Measurements from ENCODE around the gene TBL1Y. TPM values are rescaled to one million over a fixed set of nuclear protein-coding genes. Genes with fewer than 3 reads are reported as not detected.

TBL1Y gene
- total RNA-seq, 4 donors from 2014 or later: 0.81 to 1.3 TPM; not detected in 2

- WGBS, 2 donors: 66% methylated on average over 5 of the region's 5 CpGs; no CpG with 5 or more reads in 1 of the 2 donors
- no peak for DNase-seq (ENCODE audit: low spot score in 2 of 2)
- no peak overlapping the region for H3K4me3 ChIP-seq (ENCODE audit: low read depth, poor library complexity, severe bottlenecking)
- TF ChIP-seq CTCF (IDR thresholded peaks at IDR 0.05) (no peak), POLR2A (IDR thresholded peaks at IDR 0.05) (no peak)
- intact Hi-C loops (cut with DNase I; ENCODE audit: low total_unique reads): no loop called here
Measured at GRCh38 chrY:7115871-7116270, 205.4 kb downstream of the TBL1Y start.

- TF ChIP-seq POLR2A (IDR thresholded peaks at IDR 0.05): no peak
- no peak for TF ChIP-seq CTCF (IDR thresholded peaks at IDR 0.05)
- intact Hi-C loops (cut with DNase I; ENCODE audit: low total_unique reads): no loop called here
- WGBS, 2 donors: 61% methylated on average over 4 of the region's 4 CpGs; no CpG with 5 or more reads in 1 of the 2 donors
- no peak for DNase-seq (ENCODE audit: low spot score in 2 of 2)
- no peak overlapping the region for H3K4me3 ChIP-seq (ENCODE audit: low read depth, poor library complexity, severe bottlenecking)
Measured at GRCh38 chrY:7122202-7122601, 211.7 kb downstream of the TBL1Y start.

GRCh38 chrY:7125136-7126056, 214.9 kb downstream of the TBL1Y start:
- intact Hi-C loops (cut with DNase I; ENCODE audit: low total_unique reads): no loop called here
- no peak overlapping the region for H3K4me3 ChIP-seq (ENCODE audit: low read depth, poor library complexity, severe bottlenecking)
- WGBS, 2 donors: 49% methylated on average over 5 of the region's 6 CpGs; no CpG with 5 or more reads in 1 of the 2 donors
- DNase-seq (ENCODE audit: low spot score in 2 of 2): no peak
- TF ChIP-seq POLR2A (IDR thresholded peaks at IDR 0.05): no peak
- TF ChIP-seq CTCF (IDR thresholded peaks at IDR 0.05): no peak

GRCh38 chrY:7128211-7128610, 217.7 kb downstream of the TBL1Y start:
- WGBS, 2 donors: 76% methylated on average over 3 of the region's 3 CpGs; no CpG with 5 or more reads in 1 of the 2 donors
- DNase-seq (ENCODE audit: low spot score in 2 of 2): no peak
- intact Hi-C loops (cut with DNase I; ENCODE audit: low total_unique reads): no loop called here
- H3K4me3 ChIP-seq (ENCODE audit: low read depth, poor library complexity, severe bottlenecking): no peak overlapping the region
- TF ChIP-seq POLR2A (IDR thresholded peaks at IDR 0.05) (no peak), CTCF (IDR thresholded peaks at IDR 0.05) (no peak)

Other genes starting within 250 kb of the TBL1Y start
- gene AMELY, start 1.1 kb downstream of the TBL1Y start, total RNA-seq: not detected